NCI-H1048 (cell line): ENCODE results near the gene TCF12.

Experiments
- DNase-seq: peaks from one replicate; lab custom pipeline; 2025; lab: John Stamatoyannopoulos, UW

TCF12 gene

DNA sequence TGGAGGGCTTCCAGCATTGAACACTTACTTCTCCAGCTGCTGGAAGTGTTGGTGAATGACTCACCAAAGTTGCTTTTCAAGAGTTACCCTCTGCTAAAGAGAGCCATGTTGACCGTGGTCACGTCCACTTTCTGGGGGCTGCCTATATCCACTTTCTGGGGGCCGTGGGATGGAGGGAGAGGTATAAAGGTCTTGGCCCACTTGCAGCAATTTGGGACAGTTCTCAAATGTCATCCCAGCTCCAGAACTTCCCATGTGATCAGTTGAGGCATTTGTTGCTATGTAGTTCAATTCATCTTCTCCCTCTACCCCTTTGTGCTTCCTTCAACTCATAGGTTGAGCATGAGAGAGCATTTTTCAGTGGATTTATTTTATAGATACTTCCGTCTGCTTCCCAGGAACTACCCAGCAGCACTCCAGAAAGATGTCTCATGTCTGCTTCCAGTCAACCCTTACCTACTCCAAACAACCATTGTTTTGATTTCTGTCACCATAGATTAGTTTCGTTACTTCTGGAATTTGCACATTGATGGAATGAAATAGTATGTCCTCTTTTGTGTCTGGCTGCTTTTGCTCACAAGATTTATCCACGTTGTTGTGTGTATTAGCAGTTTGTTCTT lies 130.6 kb downstream of the TCF12 start:
- no peak for DNase-seq

DNA sequence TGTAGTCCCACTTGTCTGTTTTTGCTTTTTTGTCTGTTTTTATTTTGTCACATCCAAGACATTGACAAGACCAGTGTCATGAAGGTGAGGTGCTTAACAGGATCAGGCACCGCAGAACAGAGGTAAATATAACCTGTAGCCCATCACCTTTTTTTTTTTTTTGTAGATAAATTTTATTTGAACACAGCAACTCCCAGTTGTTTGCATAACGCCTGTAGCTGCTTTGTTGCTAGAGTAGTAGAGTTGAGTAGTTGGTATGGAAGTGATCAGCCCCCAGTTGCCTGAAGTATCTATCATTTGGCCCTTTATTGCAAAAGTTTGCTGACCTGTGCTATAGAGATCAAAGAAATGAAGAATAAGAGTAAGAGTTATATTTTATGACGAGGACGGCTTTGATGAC lies 135.0 kb downstream of the TCF12 start:
- DNase-seq = no peak

DNA sequence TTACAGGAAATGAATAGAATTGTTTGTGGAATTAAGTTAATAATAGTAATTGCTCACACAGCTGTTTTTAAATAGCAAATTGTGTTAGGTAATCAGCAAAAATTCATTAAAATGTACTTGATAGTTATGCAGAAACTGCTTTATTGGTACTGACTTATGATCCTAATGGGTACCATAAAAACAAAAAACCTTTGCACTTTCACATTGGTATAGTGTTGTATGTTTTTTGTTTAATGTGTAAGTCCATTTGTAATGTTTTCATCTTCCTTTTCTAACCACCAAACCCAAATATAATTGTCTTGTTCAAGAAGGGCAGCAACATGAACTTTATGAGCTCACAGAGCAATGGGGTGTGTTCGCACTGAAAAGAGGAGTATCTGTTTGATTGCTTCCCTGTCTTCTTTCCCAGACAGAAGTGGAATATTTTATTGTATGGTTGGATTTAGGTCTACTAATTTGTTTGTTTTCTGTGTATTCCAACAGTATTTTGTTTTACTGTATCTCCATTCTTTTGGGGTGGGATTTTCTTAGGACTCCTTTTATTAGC lies 135.8 kb downstream of the TCF12 start:
- DNase-seq = no peak

DNA sequence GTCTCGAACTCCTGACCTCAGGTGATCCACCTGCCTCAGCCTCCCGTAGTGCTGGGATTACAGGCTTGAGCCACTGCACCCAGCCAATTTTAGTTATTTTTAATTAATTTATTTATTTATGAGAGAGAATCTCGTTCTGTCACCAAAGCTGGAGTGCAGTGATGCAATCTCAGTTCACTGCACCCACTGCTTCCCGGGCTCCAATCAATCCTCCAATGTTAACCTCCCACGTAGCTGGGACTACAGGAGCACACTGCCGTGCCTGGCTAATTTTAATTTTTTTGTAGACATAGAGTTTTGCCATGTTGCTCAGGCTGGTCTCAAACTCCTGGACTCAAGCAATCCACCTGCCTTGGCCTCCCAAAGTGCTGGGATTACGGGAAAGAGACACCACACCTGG lies 137.9 kb downstream of the TCF12 start:
- no peak for DNase-seq

DNA sequence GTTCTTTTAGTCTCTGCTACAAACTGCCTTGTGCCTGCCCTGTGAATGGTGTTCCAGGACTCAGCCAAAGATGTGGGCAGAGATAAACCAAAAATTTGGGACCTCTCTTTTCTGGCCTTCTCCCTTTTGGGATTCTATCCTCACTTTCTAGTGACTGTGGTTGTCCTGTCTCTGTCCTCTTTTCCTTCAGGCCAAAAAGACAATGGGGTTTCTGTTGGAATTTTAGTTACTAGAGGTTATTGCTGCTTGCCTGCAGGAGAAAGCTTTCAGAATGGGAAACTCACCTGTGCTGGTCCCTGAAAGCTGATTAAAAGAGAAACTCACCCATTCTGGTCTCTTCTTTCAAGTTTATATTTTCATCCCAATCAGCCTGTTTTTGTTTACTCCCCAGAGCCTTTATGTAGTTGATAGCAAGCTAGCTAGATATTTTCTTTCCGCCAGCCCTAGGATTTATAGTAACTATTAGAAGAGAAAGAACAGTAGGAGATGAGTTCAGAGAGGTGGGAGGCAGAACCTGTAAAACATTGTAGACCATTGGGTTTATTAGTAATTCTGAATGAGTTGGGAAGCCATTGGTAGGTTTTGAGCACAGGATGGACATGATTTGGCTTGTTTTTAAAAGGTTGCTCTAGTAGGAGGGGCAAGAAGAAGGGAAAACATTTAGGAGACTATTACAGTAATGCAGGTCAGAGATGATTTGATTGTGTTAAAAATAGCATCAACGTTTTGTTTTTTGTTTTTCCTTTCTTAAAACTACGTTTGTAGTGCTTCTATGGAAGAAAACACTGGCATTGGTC lies 138.9 kb downstream of the TCF12 start:
- DNase-seq = no peak

DNA sequence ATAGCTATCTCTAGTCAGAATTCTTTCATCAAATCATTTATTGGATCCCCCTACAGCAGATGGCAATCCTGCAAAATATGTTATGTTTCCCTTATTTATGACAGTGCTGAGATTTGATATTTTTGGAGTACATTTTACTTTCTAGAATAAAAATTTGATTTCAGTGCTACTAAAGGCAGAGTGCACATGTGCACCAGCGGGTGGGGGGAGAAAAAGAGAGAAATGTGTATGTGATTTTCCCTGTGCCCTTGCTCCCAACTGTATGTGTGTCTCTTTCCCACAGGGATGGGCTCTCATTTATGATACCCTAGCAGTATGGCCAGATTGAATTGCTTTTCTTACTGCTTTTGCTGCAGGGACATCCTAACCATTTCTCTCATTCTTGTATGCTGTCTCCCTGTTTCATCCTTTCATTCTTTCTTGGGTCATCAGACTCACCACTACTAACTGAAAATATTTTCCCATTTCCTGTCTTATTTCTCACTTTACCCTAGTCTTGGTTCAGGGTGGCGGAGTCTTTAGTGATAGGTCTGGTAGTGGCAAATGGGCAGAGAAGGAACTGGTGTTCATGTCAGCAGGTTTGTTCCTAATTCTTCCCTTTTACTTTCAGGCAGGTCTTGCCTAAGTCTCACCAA lies 140.7 kb downstream of the TCF12 start:
- no peak for DNase-seq

DNA sequence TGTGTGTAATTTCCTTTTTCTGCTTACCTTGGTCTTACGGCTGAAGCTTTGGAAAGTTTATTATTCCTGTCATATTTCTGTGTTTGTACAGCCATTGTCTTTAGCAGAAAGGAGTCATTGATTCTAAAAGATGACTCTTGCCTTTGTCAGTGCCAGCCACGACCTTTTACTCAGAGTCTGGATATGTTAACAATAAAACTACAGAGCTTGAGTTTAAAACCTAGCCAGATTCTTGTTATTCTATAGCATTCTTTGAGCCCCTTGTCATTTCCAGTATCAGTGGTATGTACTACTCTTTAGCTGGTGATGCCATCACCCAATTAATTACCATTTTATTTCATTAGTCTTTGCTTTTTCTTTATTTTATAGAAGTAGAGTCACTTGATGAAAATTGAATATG lies 142.4 kb downstream of the TCF12 start:
- DNase-seq = no peak

DNA sequence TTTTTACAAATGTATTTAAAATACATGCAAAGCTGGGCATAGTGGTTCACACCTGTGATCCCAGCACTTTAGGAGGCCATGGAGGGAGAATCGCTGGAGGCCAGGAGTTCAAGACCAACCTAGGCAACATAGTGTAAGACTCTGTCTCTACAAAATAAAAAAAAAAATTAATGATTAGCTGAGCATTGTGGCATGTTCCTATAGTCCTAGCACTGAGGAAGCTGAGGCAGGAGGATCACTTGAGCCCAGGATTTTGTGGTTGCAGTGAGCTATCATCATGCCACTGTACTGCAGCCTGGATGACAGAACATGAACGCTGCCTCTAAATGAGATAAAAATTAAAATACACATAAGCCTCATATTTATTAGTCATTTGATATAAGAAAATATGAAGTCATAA lies 142.8 kb downstream of the TCF12 start:
- no peak for DNase-seq

DNA sequence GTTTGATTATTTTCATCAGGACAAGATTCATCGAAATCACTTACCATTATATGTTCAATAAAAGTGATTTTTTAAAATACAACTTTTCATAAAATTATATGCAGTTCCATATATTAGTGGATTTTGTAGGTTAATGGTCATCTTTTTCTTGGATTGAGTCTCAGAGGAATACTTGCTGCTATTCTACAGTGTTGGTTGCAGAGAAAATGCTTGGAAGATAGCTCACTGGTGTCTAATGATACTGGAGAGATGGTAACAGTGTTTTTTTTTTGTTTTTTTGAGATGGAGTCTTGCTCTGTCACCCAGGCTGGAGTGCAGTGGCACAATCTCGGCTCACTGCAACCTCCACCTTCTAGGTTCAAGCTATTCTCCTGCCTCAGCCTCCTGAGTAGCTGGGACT lies 143.3 kb downstream of the TCF12 start:
- DNase-seq = no peak

DNA sequence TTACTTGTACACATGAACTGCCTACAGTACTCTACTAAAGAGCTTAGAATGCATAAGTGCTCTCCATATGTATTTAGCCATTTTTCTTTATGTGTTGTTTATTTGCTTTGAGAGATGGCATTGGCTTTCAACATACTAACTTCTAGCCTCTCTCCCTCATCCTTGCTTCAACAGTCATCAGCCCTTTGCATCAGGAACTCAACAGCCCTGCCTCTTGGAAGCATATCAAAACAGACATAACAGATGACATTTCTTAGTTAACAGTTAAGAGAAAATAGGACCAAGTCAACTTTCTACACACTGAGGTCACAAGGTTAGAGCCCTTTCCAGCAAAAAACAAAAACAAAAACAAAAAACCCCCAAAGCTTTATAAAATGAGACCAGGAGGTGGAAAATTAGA lies 145.6 kb downstream of the TCF12 start:
- DNase-seq = no peak

DNA sequence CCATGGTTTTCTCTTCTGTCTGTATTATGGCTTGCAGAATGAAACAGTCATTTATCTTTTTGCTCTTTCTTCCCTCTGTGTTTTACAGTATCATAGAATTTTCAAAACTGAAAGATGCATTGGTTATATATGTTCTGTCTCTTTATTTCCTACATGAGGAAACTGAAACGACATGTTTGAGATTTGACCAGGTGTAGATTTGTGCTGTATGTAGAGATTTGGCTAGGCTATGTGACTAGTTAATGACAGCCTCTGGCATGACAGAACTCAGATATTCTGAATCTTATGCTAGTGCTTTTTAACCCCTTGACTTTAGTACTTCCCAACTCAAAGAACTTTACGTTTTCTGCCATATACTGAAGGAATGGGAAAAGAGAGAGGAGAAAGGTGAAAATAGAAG lies 151.0 kb downstream of the TCF12 start:
- DNase-seq = no peak

DNA sequence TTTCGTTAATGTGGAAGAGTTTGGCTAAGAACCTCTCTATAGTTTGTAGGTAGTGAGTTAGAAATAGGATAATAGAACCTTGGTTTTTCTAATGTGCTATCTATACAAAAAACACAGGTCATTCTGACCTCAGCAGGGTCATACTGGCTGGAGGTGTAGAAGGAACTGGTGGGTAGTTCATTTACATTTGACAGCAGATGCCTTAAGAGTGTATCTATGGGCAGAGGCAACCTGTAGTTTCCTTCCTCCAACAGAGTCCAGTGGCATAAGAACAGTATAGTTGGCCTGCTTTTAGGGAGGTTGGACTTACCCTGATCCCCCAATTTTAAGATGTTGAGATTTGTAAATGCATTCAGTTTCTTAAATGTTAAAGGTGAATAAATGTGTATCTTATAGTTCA lies 152.2 kb downstream of the TCF12 start:
- no peak for DNase-seq

DNA sequence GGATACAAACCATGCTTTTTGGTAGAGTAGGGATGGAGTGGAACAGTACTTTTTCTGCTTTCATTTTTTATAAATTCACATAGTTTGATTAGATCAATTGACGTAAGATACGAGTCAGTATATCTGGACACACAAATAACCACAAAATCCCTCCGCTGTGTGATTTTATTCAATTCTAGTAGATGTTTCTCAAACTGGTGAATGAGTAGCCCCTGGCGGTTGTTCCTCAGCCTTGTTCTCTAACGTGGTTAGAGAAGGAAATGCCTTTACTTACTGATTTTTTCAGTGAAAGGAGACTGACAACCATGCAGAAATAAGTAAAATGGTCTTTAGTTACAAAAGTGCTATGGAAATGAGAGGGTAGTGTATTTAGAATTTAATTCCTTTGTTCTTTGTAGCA lies 161.0 kb downstream of the TCF12 start:
- DNase-seq = no peak

DNA sequence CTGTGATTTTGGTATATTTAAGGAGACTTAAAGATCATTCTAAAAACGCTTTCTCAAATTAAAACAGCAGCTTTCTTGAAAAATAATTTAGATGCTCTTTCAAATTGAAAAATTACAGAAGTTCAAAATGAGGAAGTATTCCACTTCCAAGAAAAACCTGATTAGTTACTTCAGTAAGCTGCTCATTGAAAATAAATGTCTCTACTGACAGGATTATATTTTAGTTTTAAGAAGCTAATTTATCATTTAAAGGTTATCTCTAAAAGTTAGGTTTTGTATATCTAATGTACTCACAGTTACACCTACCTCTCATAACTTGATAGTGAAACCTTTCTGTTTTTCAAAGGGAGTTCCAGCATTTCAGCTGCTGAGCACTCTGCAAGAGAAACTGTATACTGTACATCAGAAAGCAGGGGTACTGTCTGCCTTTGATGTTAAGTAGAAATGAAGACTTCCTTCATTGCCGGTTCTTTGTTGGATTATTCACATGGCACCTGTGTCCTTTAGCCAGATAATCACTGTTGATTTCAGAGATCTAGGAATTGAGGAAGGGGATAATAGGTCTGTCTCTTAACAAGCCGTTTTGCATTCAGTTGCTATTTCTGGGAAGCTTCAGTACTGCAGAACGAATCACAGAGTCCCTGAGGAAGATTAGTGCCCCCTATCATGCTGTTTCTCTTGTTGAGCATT lies 161.6 kb downstream of the TCF12 start:
- DNase-seq = no peak

DNA sequence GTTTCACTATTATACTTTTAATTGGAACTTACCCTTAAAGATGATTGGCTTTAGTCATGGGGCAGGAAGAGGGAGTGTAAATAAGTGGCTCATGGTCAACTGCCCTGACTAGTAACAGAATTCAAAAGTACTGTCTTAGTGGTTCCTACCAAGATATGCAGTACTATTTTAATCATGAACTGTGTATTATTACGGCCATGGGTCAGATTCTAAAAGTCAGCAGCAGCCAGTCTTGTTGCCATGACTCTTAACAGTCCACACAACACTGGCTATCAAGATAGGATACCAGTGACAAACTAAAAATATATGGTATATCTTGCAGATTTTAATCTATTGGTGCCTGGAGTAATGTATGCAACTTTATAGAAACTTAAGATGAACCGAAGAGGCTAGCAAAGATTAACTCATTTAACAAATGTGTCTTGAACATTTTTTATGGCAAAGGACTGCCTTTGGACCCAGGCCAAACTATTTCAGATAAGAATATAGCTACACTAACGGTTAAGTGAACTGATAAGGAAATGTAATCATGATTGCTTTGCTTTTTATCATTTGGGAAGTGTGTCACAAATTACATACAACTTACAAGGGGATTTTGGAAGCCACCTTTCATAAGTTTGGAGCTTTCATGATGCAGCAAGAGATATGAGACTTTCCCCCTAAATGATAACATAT lies 163.7 kb downstream of the TCF12 start:
- no peak for DNase-seq

DNA sequence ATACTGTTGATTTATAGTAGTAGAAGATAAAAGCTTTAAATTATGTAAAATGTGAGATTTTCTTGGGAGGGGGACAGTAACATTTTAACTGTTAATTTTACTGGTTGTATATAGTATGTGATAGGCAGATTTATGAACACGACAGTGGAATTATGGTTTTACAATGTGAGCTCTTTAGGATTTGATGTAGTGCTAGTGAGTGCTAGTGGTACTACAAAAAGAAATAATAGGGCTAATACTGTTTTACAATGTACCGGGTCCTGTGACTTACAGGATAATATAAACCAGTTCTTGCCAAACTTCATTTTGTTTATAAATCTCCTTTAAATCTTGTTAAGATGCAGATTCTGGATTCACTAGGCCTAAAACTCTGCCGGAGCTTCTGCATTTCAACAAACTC lies 165.7 kb downstream of the TCF12 start:
- no peak for DNase-seq

DNA sequence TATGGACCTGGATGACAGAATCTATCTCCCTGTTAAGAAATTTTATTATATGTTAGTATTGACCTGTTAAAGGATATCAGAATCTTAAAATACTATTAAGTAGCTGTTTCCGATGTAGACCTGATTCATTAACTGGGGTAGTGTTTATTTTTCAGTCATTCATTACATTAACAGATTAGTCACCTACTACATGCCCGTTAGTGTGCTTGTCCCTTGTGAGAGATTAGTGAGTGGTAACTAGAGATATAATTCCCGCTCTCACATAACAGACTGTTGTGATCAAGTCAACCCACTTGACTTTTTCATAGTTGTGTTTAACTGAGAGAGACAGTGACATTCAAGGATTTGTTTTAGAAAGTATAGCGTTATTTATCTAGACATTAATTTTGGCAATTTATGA lies 166.8 kb downstream of the TCF12 start:
- DNase-seq = no peak

DNA sequence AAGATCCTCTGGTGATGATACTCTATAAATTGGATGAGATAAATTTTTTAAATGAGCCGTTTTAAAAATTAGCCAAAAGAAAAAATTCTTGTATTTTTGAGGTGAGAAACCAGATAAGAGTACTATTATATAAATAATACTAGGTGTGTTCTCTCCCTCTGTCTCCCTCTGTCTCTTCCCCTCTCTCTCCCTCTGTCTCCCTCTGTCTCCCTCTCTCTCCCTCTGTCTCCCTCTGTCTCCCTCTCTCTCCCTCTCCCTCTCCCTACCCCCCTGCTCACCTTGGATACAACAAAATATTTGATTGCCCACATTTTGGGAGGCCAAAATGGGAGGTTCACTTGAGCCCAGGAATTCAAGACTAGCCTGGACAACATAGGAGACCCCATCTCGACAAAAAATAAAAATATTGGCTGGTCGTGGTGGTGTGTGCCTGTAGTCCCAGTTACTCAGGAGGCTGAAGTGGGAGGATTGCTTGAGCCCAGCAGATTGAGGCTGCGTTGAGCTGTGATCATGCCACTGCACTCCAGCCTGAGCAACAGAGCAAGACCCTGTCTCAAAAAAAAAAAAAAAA lies 168.5 kb downstream of the TCF12 start:
- no peak for DNase-seq

DNA sequence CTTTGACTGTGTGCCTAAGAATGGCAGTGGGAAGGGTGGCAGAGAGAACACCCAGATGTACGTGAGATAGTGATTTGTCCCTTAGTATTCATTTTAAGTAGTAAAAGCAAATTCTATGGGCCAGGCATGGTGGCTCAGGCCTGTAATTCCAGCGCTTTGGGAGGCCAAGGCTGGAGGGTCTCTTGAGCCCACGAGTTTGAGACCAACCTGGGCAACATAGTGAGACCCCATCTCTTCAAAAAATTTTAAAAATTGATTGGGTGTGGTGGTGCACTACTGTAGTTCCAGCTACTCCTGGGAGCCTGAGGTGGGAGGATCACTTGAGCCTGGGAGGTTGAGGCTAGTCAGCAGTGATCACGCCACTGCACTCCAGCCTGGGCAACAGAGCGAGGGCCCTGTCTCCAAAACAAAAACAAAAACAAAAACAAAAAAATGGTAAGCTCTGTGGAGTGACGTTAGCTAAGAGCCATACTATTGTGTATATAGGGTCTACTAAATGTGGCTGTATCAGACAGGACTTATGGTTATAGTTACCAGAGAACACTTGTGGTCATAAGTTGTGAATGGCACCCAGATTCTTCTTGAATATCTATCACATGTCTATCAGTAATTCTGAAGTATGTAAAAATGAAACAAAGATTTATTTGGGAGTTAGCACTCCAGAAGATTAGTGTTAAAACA lies 171.5 kb downstream of the TCF12 start:
- DNase-seq = no peak

DNA sequence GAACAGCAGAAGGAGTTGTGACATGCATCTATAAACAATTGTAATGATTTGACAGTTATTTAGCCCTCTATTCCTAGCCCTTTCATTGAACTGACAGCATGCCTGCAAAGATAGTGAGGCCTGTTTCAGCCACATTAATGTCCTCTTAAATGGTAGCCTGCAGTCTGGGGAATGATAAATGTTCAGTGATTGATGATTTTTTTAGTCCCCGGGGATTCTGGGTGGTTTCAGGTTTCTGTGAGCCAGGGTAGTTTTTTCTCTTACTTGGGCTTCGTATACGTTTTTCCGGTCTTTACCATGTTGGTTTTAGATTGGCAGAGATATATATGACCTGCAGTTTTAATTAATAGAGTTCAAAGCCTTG lies 172.0 kb downstream of the TCF12 start:
- DNase-seq = no peak

DNA sequence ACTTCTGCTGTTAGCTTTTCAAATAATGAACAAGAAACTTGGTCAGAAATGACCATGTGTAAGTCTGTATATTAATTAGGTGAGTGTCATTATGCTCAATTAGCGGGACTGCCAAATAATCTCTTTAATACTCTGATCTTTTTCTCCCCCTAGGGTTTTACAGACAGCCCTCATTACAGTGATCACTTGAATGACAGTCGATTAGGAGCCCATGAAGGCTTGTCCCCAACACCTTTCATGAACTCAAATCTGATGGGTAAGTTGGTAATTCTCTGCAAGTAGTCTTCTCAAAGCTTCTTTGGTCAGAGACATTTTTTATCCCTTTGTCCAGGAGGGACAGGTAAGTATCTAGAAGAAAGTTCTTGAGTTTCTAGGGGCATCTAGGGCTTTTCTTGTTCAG lies 173.2 kb downstream of the TCF12 start:
- no peak for DNase-seq
